GM19043 (cell line): Measurements from ENCODE around the gene NAA20.

Experiments
- ATAC-seq: cut with Tn5 transposase; IDR thresholded peaks from one replicate; pipeline ENCODE4 v1.9.1; 2021; ENCODE audit warnings: low read depth; ENCODE audit not compliant: unreplicated experiment

NAA20 gene

GRCh38 chr20:20014659-20015058, 2.5 kb upstream of the NAA20 start:
- no peak for ATAC-seq

DNA sequence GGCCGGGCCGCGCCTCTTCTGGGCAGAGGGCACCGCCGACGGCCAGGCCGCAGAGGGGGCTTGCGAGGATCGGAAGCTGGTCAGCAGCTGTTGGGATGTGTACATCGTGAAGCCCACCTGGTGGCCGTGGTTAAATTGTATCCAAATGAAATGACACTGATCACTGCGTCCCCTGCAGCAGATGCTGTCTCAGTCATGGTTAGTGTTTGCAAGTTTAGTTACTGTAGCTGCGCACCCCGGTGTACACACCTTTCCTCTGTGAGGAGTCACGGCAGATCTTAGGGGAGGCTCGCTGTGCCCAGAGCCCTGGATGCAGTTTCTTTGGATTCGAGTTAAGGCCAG, 653 bp downstream of the NAA20 start:
- ATAC-seq = peak; percentile 10

DNA sequence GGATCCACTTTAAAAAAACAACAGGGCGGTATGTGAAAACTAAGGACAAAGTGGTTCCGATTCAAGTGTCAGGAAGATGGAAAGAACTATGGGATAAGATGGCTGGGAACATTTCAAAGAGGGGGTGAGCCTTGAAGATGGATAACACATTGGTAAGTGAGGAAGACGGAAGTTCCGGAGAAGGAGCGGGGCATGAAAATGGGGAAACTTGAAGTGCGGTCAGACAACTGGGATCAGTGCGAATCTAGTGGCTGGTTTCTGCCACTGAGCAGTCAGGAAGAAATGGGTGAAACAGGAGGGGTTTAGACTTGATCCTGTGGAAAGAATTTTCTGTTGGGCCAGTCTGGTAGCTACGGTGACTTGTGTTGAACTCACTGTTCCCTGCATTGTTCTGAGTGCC, 1.2 kb downstream of the NAA20 start:
- no peak for ATAC-seq

DNA sequence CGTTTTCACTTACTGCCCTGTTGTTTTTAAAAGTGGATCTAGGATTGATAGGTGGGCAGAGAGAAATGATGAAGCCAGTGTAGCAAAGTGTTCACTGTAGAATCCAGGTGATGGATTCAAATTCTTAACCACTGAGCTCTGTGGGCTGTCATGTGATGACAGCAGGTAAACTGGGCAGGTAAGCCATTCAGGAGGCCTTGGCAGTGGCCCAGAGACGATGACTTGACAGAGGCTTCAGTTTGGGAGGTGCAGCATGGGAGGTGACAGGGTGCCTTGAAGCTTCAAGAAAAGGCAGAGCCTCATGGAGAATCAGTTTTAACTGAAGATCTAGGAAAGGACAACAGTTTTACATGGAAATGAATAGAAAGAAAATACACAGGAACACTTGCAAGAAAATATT, 2.0 kb downstream of the NAA20 start:
- no peak for ATAC-seq

DNA sequence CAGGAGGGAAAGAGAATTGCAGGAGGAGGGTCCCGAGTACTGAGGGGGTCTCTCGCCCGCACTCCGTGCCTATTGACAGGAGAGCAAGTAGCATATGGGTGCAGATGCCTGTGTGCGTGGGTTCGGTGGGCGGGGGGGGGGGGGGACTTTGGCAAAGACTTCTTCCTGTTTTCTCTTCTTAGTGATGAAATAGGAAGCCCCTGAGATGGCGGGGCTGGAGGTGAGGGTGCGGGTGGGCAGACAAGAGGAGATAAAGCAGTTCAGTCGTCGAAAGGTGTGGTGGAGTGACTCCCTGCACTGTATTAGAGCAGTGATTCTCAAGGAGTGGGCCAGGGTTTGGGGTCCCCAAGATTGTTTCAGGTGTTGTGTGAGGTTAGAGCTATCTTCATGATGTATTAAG, 3.7 kb downstream of the NAA20 start:
- no peak for ATAC-seq

DNA sequence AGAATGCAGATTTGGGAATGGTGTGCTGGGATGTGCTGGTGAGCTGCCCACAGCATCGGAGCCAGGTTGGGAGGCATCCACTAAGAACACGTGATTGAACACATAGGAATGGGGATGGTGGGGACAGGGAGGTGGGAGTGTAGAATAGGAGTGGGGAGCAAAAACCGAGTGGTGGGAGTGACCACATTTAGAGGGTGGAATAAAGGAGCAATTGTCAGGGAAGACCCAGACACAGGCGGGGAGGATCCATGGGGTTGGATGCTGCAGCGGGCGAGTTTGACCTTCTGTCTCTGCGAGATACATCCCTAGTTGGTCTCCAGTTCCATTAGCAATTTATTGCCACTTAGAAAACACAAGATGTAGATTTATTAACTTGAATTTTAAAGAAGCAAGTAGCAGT, 4.7 kb downstream of the NAA20 start:
- ATAC-seq = no peak

DNA sequence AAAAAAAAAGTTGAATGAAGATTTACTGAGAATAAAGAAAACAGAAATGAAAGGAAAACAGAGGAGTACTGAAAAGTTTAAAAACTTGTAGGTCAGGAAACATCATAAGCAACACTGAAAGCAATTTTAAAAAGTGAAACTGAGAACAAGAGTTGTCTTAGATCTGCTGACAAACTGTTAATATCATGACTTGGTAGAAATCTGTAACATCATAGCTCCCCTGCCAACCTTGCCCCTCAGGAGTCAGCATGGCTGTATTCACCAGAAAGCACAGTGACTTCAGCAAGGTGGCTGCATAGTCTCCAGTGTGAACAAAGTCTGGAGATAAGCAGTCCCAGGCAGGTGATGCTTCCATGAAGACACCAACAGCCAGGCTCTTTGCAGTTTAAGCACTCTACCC, 5.3 kb downstream of the NAA20 start:
- ATAC-seq = peak; percentile 69

DNA sequence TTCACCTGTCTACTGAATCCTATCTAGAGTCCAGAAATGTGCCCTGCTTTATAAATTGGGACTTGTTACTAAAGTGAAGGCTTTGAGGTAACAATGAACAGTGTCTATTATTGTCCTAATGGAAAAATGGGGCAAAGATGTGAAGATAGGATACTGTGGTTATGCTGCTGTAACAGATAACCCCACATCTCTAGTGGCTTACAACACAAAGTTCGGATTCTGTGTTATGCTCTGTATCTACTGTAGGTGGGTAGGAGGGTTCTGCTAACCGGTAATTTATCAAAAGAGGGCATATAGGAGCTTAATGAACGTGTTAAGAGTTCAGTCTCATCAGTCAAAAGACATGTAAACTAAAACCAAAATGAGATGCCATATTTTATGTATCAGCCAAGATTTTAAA, 6.2 kb downstream of the NAA20 start:
- ATAC-seq = no peak

DNA sequence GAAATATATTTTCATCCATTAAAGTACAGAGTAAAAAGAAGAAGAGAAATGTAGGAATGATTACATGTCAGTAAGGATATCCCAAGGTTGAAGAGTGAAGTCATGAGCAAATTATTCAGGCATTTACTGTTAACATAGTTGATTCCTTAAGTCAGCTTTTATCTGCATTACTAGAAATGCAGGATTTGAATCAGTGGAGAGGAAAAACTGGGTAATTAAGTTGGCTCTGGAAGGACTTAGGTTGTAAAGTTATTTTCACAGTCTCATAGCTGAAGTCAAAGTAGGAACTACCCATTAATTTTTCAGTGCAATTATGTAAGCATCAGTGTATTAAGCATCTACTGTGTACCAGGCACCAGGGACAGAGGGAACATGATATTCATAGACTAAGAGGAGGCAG, 7.8 kb downstream of the NAA20 start:
- no peak for ATAC-seq

- no peak for ATAC-seq
These were observed 10.1 kb downstream of the NAA20 start for GRCh38 chr20:20027284-20027683.

- ATAC-seq = no peak
These were observed 14.6 kb downstream of the NAA20 start for GRCh38 chr20:20031790-20032189.

DNA sequence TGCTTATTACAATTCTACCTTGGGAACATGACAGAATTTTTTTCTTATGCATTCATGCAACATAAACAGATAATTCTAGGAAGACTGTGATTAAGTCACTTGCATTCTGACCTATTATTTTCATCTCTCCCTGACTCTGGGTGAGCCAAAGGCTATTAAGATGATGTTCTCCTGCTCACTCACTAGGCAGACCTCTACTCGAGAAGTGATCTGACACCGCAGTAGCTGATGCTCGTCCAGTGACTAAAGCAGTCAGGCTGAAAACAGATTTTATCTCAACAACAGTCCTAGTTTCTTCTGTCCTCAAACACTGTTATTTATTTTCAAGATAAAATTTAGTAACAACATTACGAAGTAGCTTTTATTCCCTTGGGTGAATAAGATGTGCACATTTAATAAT, 17.3 kb downstream of the NAA20 start:
- ATAC-seq = no peak

GRCh38 chr20:20036756-20037155, 19.6 kb downstream of the NAA20 start:
- ATAC-seq = no peak

GRCh38 chr20:20037960-20038359, 20.8 kb downstream of the NAA20 start:
- no peak for ATAC-seq

GRCh38 chr20:20038586-20038985, 21.4 kb downstream of the NAA20 start:
- no peak for ATAC-seq

- no peak for ATAC-seq
These were observed 22.7 kb downstream of the NAA20 start for GRCh38 chr20:20039752-20040387.

DNA sequence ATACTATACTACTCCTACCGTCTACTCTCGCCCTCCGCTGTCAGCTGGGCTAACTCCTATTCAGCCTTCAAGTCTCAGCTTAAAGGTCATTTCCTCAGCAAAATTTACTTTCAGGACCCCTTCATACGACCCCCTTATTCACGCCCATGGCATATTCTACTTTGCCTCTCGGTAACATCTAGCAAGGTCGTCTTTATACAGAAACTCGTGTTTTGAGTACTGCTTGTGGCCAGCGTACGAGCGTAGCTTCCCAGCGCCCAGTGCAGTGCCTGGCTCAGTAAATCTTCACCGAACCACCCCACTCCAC, 34.6 kb downstream of the NAA20 start:
- no peak for ATAC-seq

- ATAC-seq = peak; percentile 86
These were observed 35.2 kb downstream of the NAA20 start, which contains the start of the genes CFAP61 and CRNKL1 for GRCh38 chr20:20052074-20052970. Gene CFAP61, plus strand, starts transcription at chr20:20052532. Its CDS starts 4,122 bp downstream, at chr20:20056654. Gene CRNKL1, minus strand, starts transcription at chr20:20052466. Its CDS starts 124 bp downstream, at chr20:20052342.

DNA sequence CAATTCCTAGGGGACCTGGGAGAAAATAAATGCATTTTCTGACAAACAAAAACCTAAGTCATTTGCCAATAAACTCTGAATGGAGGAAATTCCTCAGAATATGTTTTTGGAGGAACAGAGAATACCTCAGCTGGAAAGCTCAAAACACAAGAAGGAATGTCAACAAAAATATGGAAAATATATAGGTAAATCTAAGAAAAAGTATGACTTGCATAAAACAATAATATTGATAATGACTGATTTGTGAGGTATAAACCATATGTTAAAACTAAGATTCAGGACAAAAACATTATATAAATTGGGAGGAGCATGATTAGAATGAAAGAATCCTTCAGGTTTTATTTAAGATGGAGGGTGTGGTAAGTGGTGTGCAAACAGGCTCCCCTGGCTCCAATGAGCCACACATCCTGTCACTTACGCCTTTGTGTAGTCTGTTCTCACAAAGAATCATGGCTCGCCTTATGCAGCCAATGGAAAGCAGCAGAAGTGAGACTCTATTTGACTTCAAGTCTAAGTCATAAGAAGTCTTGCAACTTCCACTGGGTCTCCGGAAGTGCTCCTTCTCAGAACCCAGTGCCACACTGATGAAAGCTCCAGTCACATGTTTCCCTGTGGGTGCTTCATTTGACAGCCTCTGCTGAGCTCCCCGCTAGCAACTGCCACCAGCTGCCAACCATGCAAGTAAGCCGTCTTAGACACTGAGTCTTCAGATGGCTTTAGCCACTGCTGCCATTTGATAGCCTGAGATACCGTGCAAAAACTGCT, 43.3 kb downstream of the NAA20 start:
- ATAC-seq = no peak

DNA sequence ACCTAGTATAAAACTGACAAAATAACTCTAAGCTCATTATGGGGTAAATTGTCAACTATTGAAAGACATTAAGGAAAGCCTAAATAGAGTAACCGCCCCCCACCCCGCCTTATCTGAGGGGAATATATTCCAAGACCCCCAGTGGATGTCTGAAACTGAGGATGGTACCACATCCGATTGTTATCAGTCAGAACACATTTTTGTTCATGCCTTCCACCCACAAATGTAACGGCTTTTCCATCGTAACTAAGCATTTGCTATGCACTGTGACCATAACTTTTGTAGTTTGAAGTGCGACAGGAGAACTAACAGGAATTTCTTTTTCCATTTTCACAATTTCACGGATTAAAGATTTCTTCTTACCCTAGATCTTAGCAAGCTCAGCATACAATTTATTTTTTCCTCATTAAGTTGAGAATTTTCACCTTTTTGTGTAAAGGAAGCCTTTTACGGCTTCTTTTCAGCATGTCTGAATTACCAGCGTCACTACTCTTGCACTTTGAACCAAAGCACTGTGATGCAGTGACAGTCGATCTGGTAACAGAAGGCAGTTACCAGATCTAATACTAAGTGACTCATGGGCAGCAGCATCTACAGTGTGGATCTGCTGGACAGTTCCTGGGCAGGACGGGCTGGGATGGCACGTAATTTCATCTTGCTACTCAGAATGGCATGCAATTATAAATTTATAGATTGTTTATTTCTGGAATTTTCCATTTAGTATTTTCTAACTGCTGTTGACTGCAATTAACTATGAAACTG, 47.0 kb downstream of the NAA20 start:
- ATAC-seq = no peak

DNA sequence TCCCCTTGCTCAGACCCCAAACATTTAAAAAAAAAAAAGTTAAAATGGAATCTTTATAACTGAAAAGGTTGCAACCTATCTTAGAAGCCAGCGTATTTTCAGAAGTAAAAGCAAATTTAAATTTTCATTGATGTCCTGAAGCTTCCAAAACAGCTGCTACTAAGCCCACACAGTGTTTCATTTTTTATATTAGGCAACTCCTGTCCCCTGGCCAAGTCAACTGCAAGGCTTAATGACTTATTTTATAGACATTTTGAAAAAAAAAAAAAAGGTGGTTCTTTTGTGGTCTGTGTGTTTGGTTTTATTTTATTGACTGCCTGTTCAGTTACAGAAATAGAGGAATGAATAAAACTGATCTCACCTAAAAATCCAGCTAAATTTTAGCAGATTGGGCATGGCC, 48.2 kb downstream of the NAA20 start:
- ATAC-seq = no peak
